Measurements from ENCODE around the gene GSKIP. TPM values are rescaled to one million over a fixed set of nuclear protein-coding genes. Genes with fewer than 3 reads are reported as not detected.

GSKIP gene, protein sequence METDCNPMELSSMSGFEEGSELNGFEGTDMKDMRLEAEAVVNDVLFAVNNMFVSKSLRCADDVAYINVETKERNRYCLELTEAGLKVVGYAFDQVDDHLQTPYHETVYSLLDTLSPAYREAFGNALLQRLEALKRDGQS
- 13.6 and 18.2 TPM in 2 replicates for polyA plus RNA-seq (2012; rRNA removed)
- polyA plus RNA-seq (2012; cell fraction: cytosol; rRNA removed), result 27.1 and 28.5 TPM in 2 replicates
- 3.3 and 9.6 TPM in 2 replicates for polyA plus RNA-seq (2012; cell fraction: nucleus; rRNA removed)

DNA sequence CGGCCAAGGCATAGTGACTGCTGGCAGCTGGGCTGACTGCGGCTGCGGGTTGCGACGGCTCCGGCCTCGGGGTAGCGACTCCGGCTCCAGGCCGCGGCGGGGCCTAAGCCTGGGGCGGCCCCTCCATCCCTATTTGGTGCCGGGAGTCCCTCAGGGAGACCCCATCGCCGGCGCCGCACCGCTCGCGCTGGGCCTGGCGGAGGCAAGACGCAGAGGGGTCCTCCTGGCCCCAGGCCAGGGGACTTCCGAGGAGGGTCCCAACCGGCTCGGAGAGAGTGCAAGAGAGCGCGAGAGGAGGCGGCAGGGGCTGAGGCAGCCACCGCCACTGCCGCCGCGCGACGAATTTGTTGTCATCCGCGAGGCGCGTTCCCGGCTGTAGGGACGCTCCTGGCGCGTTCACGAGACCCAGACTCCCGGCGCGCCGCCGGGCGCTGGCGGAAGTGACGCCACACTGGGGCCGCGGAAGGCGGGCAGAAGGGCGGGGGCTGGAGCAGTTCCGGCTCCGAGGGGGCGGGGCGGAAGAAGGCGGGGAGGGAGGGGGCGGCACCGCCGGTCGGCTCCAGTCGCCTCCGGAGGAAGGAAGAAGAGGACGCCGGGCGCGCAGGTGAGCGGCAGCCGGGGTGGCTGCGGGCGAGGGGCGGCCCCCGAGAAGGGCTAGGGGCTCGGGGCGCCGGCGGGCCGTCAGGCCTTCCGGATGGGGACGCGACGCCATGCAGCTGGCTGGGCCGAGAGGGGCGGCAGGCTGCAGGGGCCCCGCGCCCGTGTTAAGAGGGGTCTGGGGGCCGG, at the start of gene GSKIP, which contains the start of gene ATG2B:
Gene GSKIP (plus strand): TSS at position 562 of the 786 bp plus-strand sequence. CDS start 18,722 bp downstream, outside the sequence.
Gene ATG2B (minus strand): TSS at position 377 of the 786 bp plus-strand sequence. CDS start 365 bp downstream, at position 12.
- Histone ChIP-seq H3K79me2 (ENCODE audit: insufficient read depth) (peaks cover 88% of the 10 kb centered on the region), H3K9me2 (no peaks in the 10 kb centered on the region), H2AFZ (ENCODE audit: low read depth) (peak within 1 kb of the TSS; percentile 83), H3K4me1 (ENCODE audit: control insufficient read depth in 1 of 2, insufficient read depth in 2 of 2, low read depth in 1 of 2, low read length in 1 of 2) (peaks cover 14 to 22% of the 10 kb centered on the region in 2 experiments; a peak in 3 of 4 replicates), H3K9me3 (no peaks in the 10 kb centered on the region), H3K4me2 (peak within 1 kb of the TSS; percentile 96), H3F3A (replicated peaks; ENCODE audit: insufficient read depth) (no peaks in the 10 kb centered on the region), H3K27ac (ENCODE audit: low read depth in 2 of 2, low read length in 1 of 2) (peak within 1 kb of the TSS; percentile 66 to 87), H3K27me3 (ENCODE audit: insufficient read depth) (no peaks in the 10 kb centered on the region), H3K36me3 (replicated peaks in 1 of 2; ENCODE audit: control insufficient read depth in 1 of 2, insufficient read depth in 2 of 2, low read length in 1 of 2) (peaks cover 0 to 3% of the 10 kb centered on the region in 2 experiments), H3K4me3 (ENCODE audit: low read depth in 2 of 2, low read length in 1 of 2) (peak within 1 kb of the TSS; percentile 96 to 98), H3K9ac (peak within 1 kb of the TSS; percentile 84), H4K20me1 (ENCODE audit: insufficient read depth) (peaks cover 8% of the 10 kb centered on the region)
- WGBS (ENCODE audit: low lambda C conversion rate), result 0% methylated on average over 5 of the region's 92 CpGs
- POLR2A ChIA-PET, result interaction anchor here (1.1 kb wide), 1 partner anchor 28 kb away, joined by 3 read pairs; the partner anchor contains the start of gene AK7
- CTCF ChIA-PET, result interaction anchor here (0.6 to 0.9 kb wide), 3 partner anchors 16 to 27 kb away, joined by 3 to 4 read pairs (median 4); no protein-coding TSS in a partner anchor
- DNase-seq, result peak; percentile 98
- TF ChIP-seq RXRA (IDR thresholded peaks at IDR 0.05; ENCODE audit: borderline replicate concordance, low read depth), result no peak
- TF ChIP-seq FOXM1 (IDR thresholded peaks at IDR 0.05; ENCODE audit: low read depth), result no peak
- TF ChIP-seq RCOR1 (IDR thresholded peaks at IDR 0.05; ENCODE audit: low read length), result no peak
- no peak for TF ChIP-seq GATA2 (CRISPR knock-in tag; IDR thresholded peaks at IDR 0.05)
- TF ChIP-seq POLR2AphosphoS5 (IDR thresholded peaks at IDR 0.05; ENCODE audit: low read depth, low read length), result peak; percentile 53; the same call in 1 of the 2 replicates
- TF ChIP-seq EZH2phosphoT487 (IDR thresholded peaks at IDR 0.05; ENCODE audit: borderline replicate concordance, low read depth), result no peak
- TF ChIP-seq CTCF (IDR thresholded peaks at IDR 0.05), result no peak
- TF ChIP-seq NRF1 (IDR thresholded peaks at IDR 0.05; ENCODE audit: low read depth, low read length), result no peak
- no peak for TF ChIP-seq ZBTB33 (IDR thresholded peaks at IDR 0.05; ENCODE audit: borderline replicate concordance, low read depth)
- peak; percentile 60; the same call in 1 of the 2 replicates for TF ChIP-seq MXI1 (IDR thresholded peaks at IDR 0.05; ENCODE audit: low read depth, low read length)
- no peak for TF ChIP-seq IRF3 (IDR thresholded peaks at IDR 0.05; ENCODE audit: low read depth, low read length)
- TF ChIP-seq TAF1 (IDR thresholded peaks at IDR 0.05; ENCODE audit: borderline replicate concordance, low read depth, low read length), result peak; percentile 72; the same call in 1 of the 2 replicates
- TF ChIP-seq RAD21 (IDR thresholded peaks at IDR 0.05; ENCODE audit: low read length), result no peak
- peak; percentile 25 for TF ChIP-seq CHD2 (IDR thresholded peaks at IDR 0.05; ENCODE audit: low read length, partially characterized antibody)
- TF ChIP-seq MEF2A (IDR thresholded peaks at IDR 0.05; ENCODE audit: borderline replicate concordance, low read depth), result no peak
- TF ChIP-seq, protein P1, sequence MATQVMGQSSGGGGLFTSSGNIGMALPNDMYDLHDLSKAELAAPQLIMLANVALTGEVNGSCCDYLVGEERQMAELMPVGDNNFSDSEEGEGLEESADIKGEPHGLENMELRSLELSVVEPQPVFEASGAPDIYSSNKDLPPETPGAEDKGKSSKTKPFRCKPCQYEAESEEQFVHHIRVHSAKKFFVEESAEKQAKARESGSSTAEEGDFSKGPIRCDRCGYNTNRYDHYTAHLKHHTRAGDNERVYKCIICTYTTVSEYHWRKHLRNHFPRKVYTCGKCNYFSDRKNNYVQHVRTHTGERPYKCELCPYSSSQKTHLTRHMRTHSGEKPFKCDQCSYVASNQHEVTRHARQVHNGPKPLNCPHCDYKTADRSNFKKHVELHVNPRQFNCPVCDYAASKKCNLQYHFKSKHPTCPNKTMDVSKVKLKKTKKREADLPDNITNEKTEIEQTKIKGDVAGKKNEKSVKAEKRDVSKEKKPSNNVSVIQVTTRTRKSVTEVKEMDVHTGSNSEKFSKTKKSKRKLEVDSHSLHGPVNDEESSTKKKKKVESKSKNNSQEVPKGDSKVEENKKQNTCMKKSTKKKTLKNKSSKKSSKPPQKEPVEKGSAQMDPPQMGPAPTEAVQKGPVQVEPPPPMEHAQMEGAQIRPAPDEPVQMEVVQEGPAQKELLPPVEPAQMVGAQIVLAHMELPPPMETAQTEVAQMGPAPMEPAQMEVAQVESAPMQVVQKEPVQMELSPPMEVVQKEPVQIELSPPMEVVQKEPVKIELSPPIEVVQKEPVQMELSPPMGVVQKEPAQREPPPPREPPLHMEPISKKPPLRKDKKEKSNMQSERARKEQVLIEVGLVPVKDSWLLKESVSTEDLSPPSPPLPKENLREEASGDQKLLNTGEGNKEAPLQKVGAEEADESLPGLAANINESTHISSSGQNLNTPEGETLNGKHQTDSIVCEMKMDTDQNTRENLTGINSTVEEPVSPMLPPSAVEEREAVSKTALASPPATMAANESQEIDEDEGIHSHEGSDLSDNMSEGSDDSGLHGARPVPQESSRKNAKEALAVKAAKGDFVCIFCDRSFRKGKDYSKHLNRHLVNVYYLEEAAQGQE (IDR thresholded peaks at IDR 0.05; ENCODE audit: low read depth, low read length), result 0 out of 2 replicates have a peak, but pooled peaks have one; percentile 8
- TF ChIP-seq MAX (IDR thresholded peaks at IDR 0.05; ENCODE audit: low read depth), result no peak
- peak; percentile 86 for TF ChIP-seq GABPA (IDR thresholded peaks at IDR 0.05; ENCODE audit: low read depth)
- TF ChIP-seq, protein P2, sequence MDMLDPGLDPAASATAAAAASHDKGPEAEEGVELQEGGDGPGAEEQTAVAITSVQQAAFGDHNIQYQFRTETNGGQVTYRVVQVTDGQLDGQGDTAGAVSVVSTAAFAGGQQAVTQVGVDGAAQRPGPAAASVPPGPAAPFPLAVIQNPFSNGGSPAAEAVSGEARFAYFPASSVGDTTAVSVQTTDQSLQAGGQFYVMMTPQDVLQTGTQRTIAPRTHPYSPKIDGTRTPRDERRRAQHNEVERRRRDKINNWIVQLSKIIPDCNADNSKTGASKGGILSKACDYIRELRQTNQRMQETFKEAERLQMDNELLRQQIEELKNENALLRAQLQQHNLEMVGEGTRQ (IDR thresholded peaks at IDR 0.05; ENCODE audit: borderline replicate concordance, low read depth, low read length), result no peak
- no peak for TF ChIP-seq JUND (IDR thresholded peaks at IDR 0.05)
